A673 (cell line): ENCODE measurements around the gene USP17L26.
"Not testable (repeated sequence)": the region's sequence is repeated elsewhere in the genome, so short reads cannot be mapped to it uniquely, and the experiment has no call there.

Source experiments
- CTCF ChIP-seq: fragments of 300-800, 200-600 bp; sonication (generic); conservative IDR thresholded peaks from 2 replicates; pipeline ENCODE4 v1.5.1; 2017; ENCODE audit warnings: low read depth, mild to moderate bottlenecking, antibody characterized with exemption, low read length, moderate library complexity, mixed read lengths
- EZH2 ChIP-seq: fragments of 200-600 bp; sonication (generic); IDR thresholded peaks from 2 replicates; pipeline ENCODE4 v1.6.1; 2017; ENCODE audit warnings: borderline replicate concordance, low read depth, mild to moderate bottlenecking, mixed read lengths, antibody characterized with exemption, low read length; ENCODE audit not compliant: poor library complexity, severe bottlenecking

DNA sequence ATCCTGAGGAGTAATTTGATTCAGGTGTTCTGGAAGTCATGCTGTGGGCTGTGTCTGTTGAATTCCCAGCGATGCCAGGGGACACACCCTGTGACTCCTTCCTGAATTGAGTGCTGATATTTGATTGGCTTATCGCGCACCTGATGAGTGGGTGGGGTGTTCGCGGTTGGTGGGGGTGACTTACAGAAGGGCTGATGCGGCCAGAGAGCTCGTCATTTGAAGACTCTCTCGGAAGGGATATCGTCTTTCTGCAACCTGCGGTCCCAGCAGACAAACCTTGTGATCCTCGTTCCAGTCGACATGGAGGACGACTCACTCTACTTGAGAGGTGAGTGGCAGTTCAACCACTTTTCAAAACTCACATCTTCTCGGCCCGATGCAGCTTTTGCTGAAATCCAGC is at the start of gene USP17L26:
- not testable (repeated sequence) for TF ChIP-seq EZH2, CTCF
